Esophagus squamous epithelium (tissue), 4 donors: ENCODE results near the gene SELENOO.

Source experiments
- CTCF ChIP-seq, 6 experiments: fragments of 450-650 bp in 4 of 6; fragments of 200-600 bp in 2 of 6; sonication (generic) in 2 of 6; IDR thresholded peaks; one replicate each; pipeline ENCODE4 v1.5.1; 2016 to 2019; ENCODE audit warnings: antibody characterized with exemption in 6 of 6, mild to moderate bottlenecking in 4 of 6, moderate library complexity in 4 of 6
- POLR2A ChIP-seq, 4 donors: fragments of 450-650 bp; IDR thresholded peaks; one replicate each; pipeline ENCODE4 v1.6.1; 2017; ENCODE audit warnings: antibody characterized with exemption in 4 of 4, mild to moderate bottlenecking in 4 of 4, moderate library complexity in 3 of 4

GRCh38 chr22:50178871-50179869, 21.6 kb upstream of the SELENOO start:
- TF ChIP-seq CTCF (IDR thresholded peaks at IDR 0.05), result no peak
- TF ChIP-seq POLR2A (IDR thresholded peaks at IDR 0.05), result no peak
